ENCODE measurements around the gene RPS26. TPM values are rescaled to one million over a fixed set of nuclear protein-coding genes. Genes with fewer than 3 reads are reported as not detected.
"Not testable (repeated sequence)": the region's sequence is repeated elsewhere in the genome, so short reads cannot be mapped to it uniquely, and the experiment has no call there.

Gene RPS26
- total RNA-seq, 4 donors from 2014 or later = 295 to 1,263 (median 759) TPM

DNA sequence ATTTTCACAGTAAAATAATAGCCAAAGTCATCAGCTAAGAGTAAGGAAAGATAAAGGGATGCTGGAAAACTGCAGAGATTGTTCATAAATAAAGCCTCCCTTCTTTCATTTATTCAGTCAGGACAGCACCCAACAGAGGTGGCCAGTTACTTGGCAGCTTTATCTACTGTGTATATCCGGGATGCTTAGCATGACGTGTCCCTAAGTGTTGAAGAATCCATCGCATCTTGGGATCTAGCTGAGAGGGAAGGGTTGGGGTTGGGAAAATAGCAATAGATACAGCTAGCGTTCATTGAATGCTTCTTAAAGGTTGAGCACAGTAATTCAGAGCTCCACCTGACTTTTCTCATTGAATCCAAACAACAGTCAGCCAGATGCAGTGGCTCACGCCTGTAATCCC is 32.7 kb downstream of the RPS26 start:
- H3K27me3 ChIP-seq = peaks cover 3% of the 10 kb centered on the region
- H3K4me3 ChIP-seq = no peak overlapping the region
- WGBS, 2 donors (ENCODE audit: low coverage in 1 of 2) = 62 to 64% methylated on average over 3 of the region's 5 CpGs
- no peak for ATAC-seq
- H3K27ac ChIP-seq = no peak overlapping the region
- no peaks in the 10 kb centered on the region for H3K36me3 ChIP-seq
- no peak for TF ChIP-seq EP300 (IDR thresholded peaks at IDR 0.05)
- TF ChIP-seq POLR2AphosphoS5 (IDR thresholded peaks at IDR 0.05) = no peak
- no peak for TF ChIP-seq POLR2A (IDR thresholded peaks at IDR 0.05)
- TF ChIP-seq CTCF (IDR thresholded peaks at IDR 0.05) = no peak
- H3K4me1 ChIP-seq = peaks cover 0 to 8% (median 0%) of the 10 kb centered on the region in 3 donors
- no peaks in the 10 kb centered on the region for H3K9me3 ChIP-seq

GRCh38 chr12:56077966-56078365 is 36.2 kb downstream of the RPS26 start:
- H3K36me3 ChIP-seq, H3K4me3 ChIP-seq, H3K9me3 ChIP-seq, ATAC-seq, H3K27ac ChIP-seq: not testable (repeated sequence)
- Histone ChIP-seq H3K27me3 (peaks cover 22% of the 10 kb centered on the region), H3K4me1 (peaks cover 0 to 22% (median 6%) of the 10 kb centered on the region in 3 donors)
- 68 to 89% methylated on average over 5 of the region's 9 CpGs for WGBS, 2 donors (ENCODE audit: low coverage in 1 of 2)

GRCh38 chr12:56078427-56078826 is 36.7 kb downstream of the RPS26 start:
- ATAC-seq = no peak
- Histone ChIP-seq H3K27me3 (peaks cover 22% of the 10 kb centered on the region), H3K9me3 (no peaks in the 10 kb centered on the region), H3K4me3 (no peak overlapping the region), H3K36me3 (no peaks in the 10 kb centered on the region), H3K27ac (peak overlapping the region in 2 of 4 donors; percentile 76 to 77), H3K4me1 (peaks cover 0 to 22% (median 6%) of the 10 kb centered on the region in 3 donors)
- TF ChIP-seq EP300 (IDR thresholded peaks at IDR 0.05) (no peak), CTCF (IDR thresholded peaks at IDR 0.05) (no peak), POLR2A (IDR thresholded peaks at IDR 0.05) (no peak), POLR2AphosphoS5 (IDR thresholded peaks at IDR 0.05) (no peak)
- no CpG with 5 or more reads among the region's 1 CpG for WGBS, 2 donors (ENCODE audit: low coverage in 1 of 2)

- Histone ChIP-seq H3K27me3 (peaks cover 22% of the 10 kb centered on the region), H3K4me3 (peak overlapping the region; percentile 35 to 58), H3K36me3 (no peaks in the 10 kb centered on the region), H3K9me3 (no peaks in the 10 kb centered on the region), H3K27ac (peak overlapping the region in 3 of 4 donors; percentile 73 to 77 (median 76)), H3K4me1 (peaks cover 0 to 22% (median 6%) of the 10 kb centered on the region in 3 donors)
- TF ChIP-seq CTCF (IDR thresholded peaks at IDR 0.05) = peak; percentile 66 to 79 (median 74)
- no peak for TF ChIP-seq POLR2AphosphoS5 (IDR thresholded peaks at IDR 0.05)
- peak; percentile 91 for ATAC-seq
- WGBS, 2 donors (ENCODE audit: low coverage in 1 of 2) = 1% methylated on average over 10 of the region's 50 CpGs; no CpG with 5 or more reads in 1 of the 2 donors
These were observed 37.4 kb downstream of the RPS26 start for GRCh38 chr12:56078931-56079722.

- Histone ChIP-seq H3K4me3 (peak within 1 kb of the TSS; percentile 35 to 58), H3K9me3 (no peaks in the 10 kb centered on the region), H3K27ac (peak within 1 kb of the TSS in 3 of 4 donors; percentile 73 to 77 (median 76)), H3K36me3 (no peaks in the 10 kb centered on the region), H3K27me3 (peaks cover 22% of the 10 kb centered on the region), H3K4me1 (peaks cover 0 to 22% (median 6%) of the 10 kb centered on the region in 3 donors)
- WGBS, 2 donors (ENCODE audit: low coverage in 1 of 2) = 0 to 4% methylated on average over 8 to 13 of the region's 59 CpGs
- peak; percentile 86 for ATAC-seq
- TF ChIP-seq POLR2AphosphoS5 (IDR thresholded peaks at IDR 0.05) (peak; percentile 46), EP300 (IDR thresholded peaks at IDR 0.05) (no peak), CTCF (IDR thresholded peaks at IDR 0.05) (peak in 1 of 4 experiments; percentile 43)
These were observed 38.2 kb downstream of the RPS26 start, which contains the start of gene ERBB3 for GRCh38 chr12:56079723-56080555. Gene ERBB3, plus strand, starts transcription at chr12:56080165. Its CDS starts 136 bp downstream, at chr12:56080301.

All from gastroesophageal sphincter (tissue), 4 donors.